ENCODE measurements around the gene LRIT1.
"Not testable (repeated sequence)": the region's sequence is repeated elsewhere in the genome, so short reads cannot be mapped to it uniquely, and the experiment has no call there.

LRIT1 gene

GRCh38 chr10:84241185-84241790 lies at the start of gene LRIT1:
TSS of gene LRIT1 (minus strand) at chr10:84241546. CDS start at chr10:84241439, 107 bp downstream.
- no peaks in the 10 kb centered on the region for H3K9me3 ChIP-seq (ENCODE audit: control insufficient read depth, low read length)
- H3K4me2 ChIP-seq (ENCODE audit: low read length) = no peak within 1 kb of the TSS
- no peak for TF ChIP-seq CTCF (IDR thresholded peaks at IDR 0.05)
- no peaks in the 10 kb centered on the region for H3K27me3 ChIP-seq (ENCODE audit: control insufficient read depth, insufficient read depth, low read length)
- H3K4me1 ChIP-seq = no peaks in the 10 kb centered on the region
- H2AFZ ChIP-seq = no peak within 1 kb of the TSS
- H3K36me3 ChIP-seq (ENCODE audit: control insufficient read depth, insufficient read depth, low read length) = no peaks in the 10 kb centered on the region
- H3K27ac ChIP-seq = no peak within 1 kb of the TSS
- no peak within 1 kb of the TSS for H3K9ac ChIP-seq
- no peak within 1 kb of the TSS for H3K4me3 ChIP-seq (ENCODE audit: low read depth, low read length)
- H3K79me2 ChIP-seq = no peaks in the 10 kb centered on the region

GRCh38 chr10:84290235-84290634 lies 48.9 kb upstream of the LRIT1 start:
- Histone ChIP-seq H3K4me2 (ENCODE audit: low read length) (no peak overlapping the region), H3K9ac (no peak overlapping the region), H3K27ac (no peak overlapping the region), H2AFZ (no peak overlapping the region), H3K27me3 (ENCODE audit: control insufficient read depth, insufficient read depth, low read length) (no peaks in the 10 kb centered on the region), H3K9me3 (ENCODE audit: control insufficient read depth, low read length) (no peaks in the 10 kb centered on the region), H3K36me3 (ENCODE audit: control insufficient read depth, insufficient read depth, low read length) (no peaks in the 10 kb centered on the region), H3K79me2 (no peaks in the 10 kb centered on the region), H3K4me3 (ENCODE audit: low read depth, low read length) (no peak overlapping the region), H3K4me1 (peaks cover 19% of the 10 kb centered on the region)
- TF ChIP-seq CTCF (IDR thresholded peaks at IDR 0.05) = no peak

- Histone ChIP-seq H3K4me1 (peaks cover 19% of the 10 kb centered on the region), H3K27me3 (ENCODE audit: control insufficient read depth, insufficient read depth, low read length) (no peaks in the 10 kb centered on the region), H3K36me3 (ENCODE audit: control insufficient read depth, insufficient read depth, low read length) (no peaks in the 10 kb centered on the region), H2AFZ (no peak overlapping the region), H3K4me2 (ENCODE audit: low read length) (no peak overlapping the region), H3K27ac (no peak overlapping the region), H3K9ac (no peak overlapping the region), H3K9me3 (ENCODE audit: control insufficient read depth, low read length) (no peaks in the 10 kb centered on the region), H3K79me2 (no peaks in the 10 kb centered on the region), H3K4me3 (ENCODE audit: low read depth, low read length) (no peak overlapping the region)
- no peak for TF ChIP-seq CTCF (IDR thresholded peaks at IDR 0.05)
Observed at GRCh38 chr10:84289521-84290200, 48.3 kb upstream of the LRIT1 start.

- peak overlapping the region; percentile 30 for H2AFZ ChIP-seq
- H3K27me3 ChIP-seq (ENCODE audit: control insufficient read depth, insufficient read depth, low read length) = no peaks in the 10 kb centered on the region
- H3K4me2 ChIP-seq (ENCODE audit: low read length) = no peak overlapping the region
- H3K9me3 ChIP-seq (ENCODE audit: control insufficient read depth, low read length) = no peaks in the 10 kb centered on the region
- H3K36me3 ChIP-seq (ENCODE audit: control insufficient read depth, insufficient read depth, low read length) = no peaks in the 10 kb centered on the region
- H3K4me3 ChIP-seq (ENCODE audit: low read depth, low read length) = no peak overlapping the region
- no peak overlapping the region for H3K27ac ChIP-seq
- H3K79me2 ChIP-seq = no peaks in the 10 kb centered on the region
- peaks cover 10% of the 10 kb centered on the region for H3K4me1 ChIP-seq
- no peak overlapping the region for H3K9ac ChIP-seq
- no peak for TF ChIP-seq CTCF (IDR thresholded peaks at IDR 0.05)
Observed at GRCh38 chr10:84288151-84288550, 46.8 kb upstream of the LRIT1 start.

GRCh38 chr10:84286695-84287094 lies 45.3 kb upstream of the LRIT1 start:
- Histone ChIP-seq H3K4me1 (peaks cover 10% of the 10 kb centered on the region), H3K9ac (no peak overlapping the region), H3K4me2 (ENCODE audit: low read length) (no peak overlapping the region), H3K4me3 (ENCODE audit: low read depth, low read length) (no peak overlapping the region), H3K27ac (no peak overlapping the region), H3K9me3 (ENCODE audit: control insufficient read depth, low read length) (no peaks in the 10 kb centered on the region), H2AFZ (no peak overlapping the region), H3K79me2 (no peaks in the 10 kb centered on the region), H3K36me3 (ENCODE audit: control insufficient read depth, insufficient read depth, low read length) (no peaks in the 10 kb centered on the region), H3K27me3 (ENCODE audit: control insufficient read depth, insufficient read depth, low read length) (no peaks in the 10 kb centered on the region)
- TF ChIP-seq CTCF (IDR thresholded peaks at IDR 0.05) = no peak

GRCh38 chr10:84279876-84280475 lies 38.6 kb upstream of the LRIT1 start:
- not testable (repeated sequence) for H3K27me3 ChIP-seq (ENCODE audit: control insufficient read depth, insufficient read depth, low read length); H2AFZ ChIP-seq; H3K9ac ChIP-seq; H3K4me3 ChIP-seq (ENCODE audit: low read depth, low read length); H3K9me3 ChIP-seq (ENCODE audit: control insufficient read depth, low read length); H3K79me2 ChIP-seq; H3K36me3 ChIP-seq (ENCODE audit: control insufficient read depth, insufficient read depth, low read length); H3K27ac ChIP-seq; H3K4me1 ChIP-seq; H3K4me2 ChIP-seq (ENCODE audit: low read length)
